ENCODE measurements around the gene GNG4. TPM values are rescaled to one million over a fixed set of nuclear protein-coding genes. Genes with fewer than 3 reads are reported as not detected.

Gene GNG4
- total and polyA plus RNA-seq, 9 of the 15 experiments (the other 6 are each of a cell fraction or from before 2014, with no cell fraction given), result 0.06 to 0.58 (median 0.08) TPM; not detected in 4

DNA sequence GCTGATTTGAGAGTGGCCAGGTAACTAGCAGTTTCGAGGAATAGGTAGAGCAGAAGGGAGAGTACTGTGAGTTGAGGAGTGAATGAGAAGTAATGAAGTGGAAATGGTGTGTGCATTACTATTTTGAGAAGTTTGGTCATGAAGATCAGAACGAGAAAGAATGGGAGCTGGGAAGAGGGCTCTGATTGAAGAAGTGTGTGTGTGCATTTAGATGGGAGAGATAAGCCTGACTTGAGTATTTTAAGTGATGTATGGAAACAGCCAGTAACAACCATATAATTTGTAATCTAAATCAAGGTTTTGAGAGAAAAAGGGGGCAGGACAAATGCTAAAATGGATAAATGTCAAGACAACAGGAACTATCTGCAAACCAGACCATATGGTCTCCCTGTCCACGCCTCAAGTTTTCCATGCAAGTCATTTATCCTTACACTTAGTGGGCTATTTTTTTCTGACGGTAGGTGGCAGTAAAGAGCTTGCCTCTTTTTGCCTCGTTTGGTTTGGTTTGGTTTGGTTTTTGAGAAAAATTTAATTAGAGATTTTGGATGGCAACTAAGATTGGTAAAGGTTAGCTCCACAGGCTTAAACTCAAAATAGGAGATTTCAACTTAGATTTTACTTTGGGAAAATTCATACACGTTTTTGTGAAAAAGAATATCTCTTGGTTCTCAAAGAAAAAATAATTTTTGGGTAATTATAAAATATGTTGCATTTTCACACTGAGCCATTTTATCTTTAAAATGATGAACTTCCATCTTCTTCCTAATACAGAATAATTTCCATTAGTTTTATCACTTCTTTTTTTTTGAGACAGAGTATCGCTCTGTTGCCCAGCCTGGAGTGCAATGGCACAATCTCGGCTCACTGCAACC lies 135.9 kb downstream of the GNG4 start (continued):
- TF ChIP-seq, protein P1, sequence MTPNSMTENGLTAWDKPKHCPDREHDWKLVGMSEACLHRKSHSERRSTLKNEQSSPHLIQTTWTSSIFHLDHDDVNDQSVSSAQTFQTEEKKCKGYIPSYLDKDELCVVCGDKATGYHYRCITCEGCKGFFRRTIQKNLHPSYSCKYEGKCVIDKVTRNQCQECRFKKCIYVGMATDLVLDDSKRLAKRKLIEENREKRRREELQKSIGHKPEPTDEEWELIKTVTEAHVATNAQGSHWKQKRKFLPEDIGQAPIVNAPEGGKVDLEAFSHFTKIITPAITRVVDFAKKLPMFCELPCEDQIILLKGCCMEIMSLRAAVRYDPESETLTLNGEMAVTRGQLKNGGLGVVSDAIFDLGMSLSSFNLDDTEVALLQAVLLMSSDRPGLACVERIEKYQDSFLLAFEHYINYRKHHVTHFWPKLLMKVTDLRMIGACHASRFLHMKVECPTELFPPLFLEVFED (CRISPR knock-in tag; conservative IDR thresholded peaks at IDR 0.05), result peak; percentile 64; the same call in 1 of the 2 replicates
- TF ChIP-seq FOXA3 (CRISPR knock-in tag; conservative IDR thresholded peaks at IDR 0.05 in 1 of 2, IDR thresholded peaks at IDR 0.05 in 1 of 2), result no peak
- TF ChIP-seq NFRKB (IDR thresholded peaks at IDR 0.05; ENCODE audit: low read depth), result no peak
- TF ChIP-seq ZFP36 (IDR thresholded peaks at IDR 0.05; ENCODE audit: low read depth, low read length, partially characterized antibody), result peak; percentile 40
- no peak for TF ChIP-seq PHF8 (IDR thresholded peaks at IDR 0.05; ENCODE audit: borderline replicate concordance, low read length)
- TF ChIP-seq, protein P2, sequence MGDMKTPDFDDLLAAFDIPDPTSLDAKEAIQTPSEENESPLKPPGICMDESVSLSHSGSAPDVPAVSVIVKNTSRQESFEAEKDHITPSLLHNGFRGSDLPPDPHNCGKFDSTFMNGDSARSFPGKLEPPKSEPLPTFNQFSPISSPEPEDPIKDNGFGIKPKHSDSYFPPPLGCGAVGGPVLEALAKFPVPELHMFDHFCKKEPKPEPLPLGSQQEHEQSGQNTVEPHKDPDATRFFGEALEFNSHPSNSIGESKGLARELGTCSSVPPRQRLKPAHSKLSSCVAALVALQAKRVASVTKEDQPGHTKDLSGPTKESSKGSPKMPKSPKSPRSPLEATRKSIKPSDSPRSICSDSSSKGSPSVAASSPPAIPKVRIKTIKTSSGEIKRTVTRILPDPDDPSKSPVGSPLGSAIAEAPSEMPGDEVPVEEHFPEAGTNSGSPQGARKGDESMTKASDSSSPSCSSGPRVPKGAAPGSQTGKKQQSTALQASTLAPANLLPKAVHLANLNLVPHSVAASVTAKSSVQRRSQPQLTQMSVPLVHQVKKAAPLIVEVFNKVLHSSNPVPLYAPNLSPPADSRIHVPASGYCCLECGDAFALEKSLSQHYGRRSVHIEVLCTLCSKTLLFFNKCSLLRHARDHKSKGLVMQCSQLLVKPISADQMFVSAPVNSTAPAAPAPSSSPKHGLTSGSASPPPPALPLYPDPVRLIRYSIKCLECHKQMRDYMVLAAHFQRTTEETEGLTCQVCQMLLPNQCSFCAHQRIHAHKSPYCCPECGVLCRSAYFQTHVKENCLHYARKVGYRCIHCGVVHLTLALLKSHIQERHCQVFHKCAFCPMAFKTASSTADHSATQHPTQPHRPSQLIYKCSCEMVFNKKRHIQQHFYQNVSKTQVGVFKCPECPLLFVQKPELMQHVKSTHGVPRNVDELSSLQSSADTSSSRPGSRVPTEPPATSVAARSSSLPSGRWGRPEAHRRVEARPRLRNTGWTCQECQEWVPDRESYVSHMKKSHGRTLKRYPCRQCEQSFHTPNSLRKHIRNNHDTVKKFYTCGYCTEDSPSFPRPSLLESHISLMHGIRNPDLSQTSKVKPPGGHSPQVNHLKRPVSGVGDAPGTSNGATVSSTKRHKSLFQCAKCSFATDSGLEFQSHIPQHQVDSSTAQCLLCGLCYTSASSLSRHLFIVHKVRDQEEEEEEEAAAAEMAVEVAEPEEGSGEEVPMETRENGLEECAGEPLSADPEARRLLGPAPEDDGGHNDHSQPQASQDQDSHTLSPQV (IDR thresholded peaks at IDR 0.05), result no peak
- TF ChIP-seq CSDE1 (IDR thresholded peaks at IDR 0.05), result 0 out of 4 replicates have a peak, but pooled peaks of 1 of the 2 experiments have one; percentile 14
- TF ChIP-seq CC2D1A (IDR thresholded peaks at IDR 0.05), result peak; percentile 53; the same call in 1 of the 2 replicates
- TF ChIP-seq, protein P3, sequence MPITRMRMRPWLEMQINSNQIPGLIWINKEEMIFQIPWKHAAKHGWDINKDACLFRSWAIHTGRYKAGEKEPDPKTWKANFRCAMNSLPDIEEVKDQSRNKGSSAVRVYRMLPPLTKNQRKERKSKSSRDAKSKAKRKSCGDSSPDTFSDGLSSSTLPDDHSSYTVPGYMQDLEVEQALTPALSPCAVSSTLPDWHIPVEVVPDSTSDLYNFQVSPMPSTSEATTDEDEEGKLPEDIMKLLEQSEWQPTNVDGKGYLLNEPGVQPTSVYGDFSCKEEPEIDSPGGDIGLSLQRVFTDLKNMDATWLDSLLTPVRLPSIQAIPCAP (CRISPR knock-in tag; IDR thresholded peaks at IDR 0.05; ENCODE audit: borderline replicate concordance), result no peak
- TF ChIP-seq POLR2B (IDR thresholded peaks at IDR 0.05; ENCODE audit: low read depth, partially characterized antibody), result no peak
- peak; percentile 68; the same call in 1 of the 2 replicates for TF ChIP-seq GATA2 (CRISPR knock-in tag; IDR thresholded peaks at IDR 0.05)
- TF ChIP-seq SMC3 (conservative IDR thresholded peaks at IDR 0.05; ENCODE audit: insufficient read depth, low read depth, low read length), result peak; percentile 70
- TF ChIP-seq, protein P4, sequence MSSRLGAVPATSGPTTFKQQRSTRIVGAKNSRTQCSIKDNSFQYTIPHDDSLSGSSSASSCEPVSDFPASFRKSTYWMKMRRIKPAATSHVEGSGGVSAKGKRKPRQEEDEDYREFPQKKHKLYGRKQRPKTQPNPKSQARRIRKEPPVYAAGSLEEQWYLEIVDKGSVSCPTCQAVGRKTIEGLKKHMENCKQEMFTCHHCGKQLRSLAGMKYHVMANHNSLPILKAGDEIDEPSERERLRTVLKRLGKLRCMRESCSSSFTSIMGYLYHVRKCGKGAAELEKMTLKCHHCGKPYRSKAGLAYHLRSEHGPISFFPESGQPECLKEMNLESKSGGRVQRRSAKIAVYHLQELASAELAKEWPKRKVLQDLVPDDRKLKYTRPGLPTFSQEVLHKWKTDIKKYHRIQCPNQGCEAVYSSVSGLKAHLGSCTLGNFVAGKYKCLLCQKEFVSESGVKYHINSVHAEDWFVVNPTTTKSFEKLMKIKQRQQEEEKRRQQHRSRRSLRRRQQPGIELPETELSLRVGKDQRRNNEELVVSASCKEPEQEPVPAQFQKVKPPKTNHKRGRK (tag; IDR thresholded peaks at IDR 0.05), result peak; percentile 49
- TF ChIP-seq RAD21 (CRISPR knock-in tag; conservative IDR thresholded peaks at IDR 0.05 in 1 of 2, IDR thresholded peaks at IDR 0.05 in 1 of 2), result peak; percentile 88 to 92
- 0 out of 2 replicates have a peak, but pooled peaks have one; percentile 27 for TF ChIP-seq RB1 (IDR thresholded peaks at IDR 0.05; ENCODE audit: low read depth)
- TF ChIP-seq, protein P5, sequence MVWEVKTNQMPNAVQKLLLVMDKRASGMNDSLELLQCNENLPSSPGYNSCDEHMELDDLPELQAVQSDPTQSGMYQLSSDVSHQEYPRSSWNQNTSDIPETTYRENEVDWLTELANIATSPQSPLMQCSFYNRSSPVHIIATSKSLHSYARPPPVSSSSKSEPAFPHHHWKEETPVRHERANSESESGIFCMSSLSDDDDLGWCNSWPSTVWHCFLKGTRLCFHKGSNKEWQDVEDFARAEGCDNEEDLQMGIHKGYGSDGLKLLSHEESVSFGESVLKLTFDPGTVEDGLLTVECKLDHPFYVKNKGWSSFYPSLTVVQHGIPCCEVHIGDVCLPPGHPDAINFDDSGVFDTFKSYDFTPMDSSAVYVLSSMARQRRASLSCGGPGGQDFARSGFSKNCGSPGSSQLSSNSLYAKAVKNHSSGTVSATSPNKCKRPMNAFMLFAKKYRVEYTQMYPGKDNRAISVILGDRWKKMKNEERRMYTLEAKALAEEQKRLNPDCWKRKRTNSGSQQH (CRISPR knock-in tag; IDR thresholded peaks at IDR 0.05), result peak; percentile 76; the same call in 1 of the 2 replicates

All from K562 (cell line).